ENCODE measurements around the gene PRIM1. TPM values are rescaled to one million over a fixed set of nuclear protein-coding genes. Genes with fewer than 3 reads are reported as not detected.
A peak's percentile ranks its signal among the peaks of the same experiment; 100 is the strongest.

PRIM1 gene
- total and polyA plus RNA-seq, 7 experiments from 2014 or later: 11.5 to 55.1 (median 27.5) TPM

DNA sequence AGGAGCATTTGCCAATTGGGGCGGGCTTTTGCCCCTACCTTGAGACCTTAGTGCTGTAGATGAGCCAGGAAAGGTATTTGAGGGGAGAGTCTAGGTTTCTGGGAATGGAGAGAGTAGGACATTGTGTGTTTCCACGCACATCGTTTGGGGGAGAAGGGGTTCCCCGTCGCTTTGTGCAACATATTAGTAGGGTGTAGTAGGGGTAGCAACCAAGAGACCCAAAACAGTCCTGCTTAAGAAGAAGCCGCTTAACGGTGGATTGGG is 63.3 kb downstream of the PRIM1 start:
- Mint-ChIP-seq H3K27me3 (no peaks in the 10 kb centered on the region), H3K9me3 (peaks cover 0 to 3% (median 0%) of the 10 kb centered on the region in 11 donors), H3K36me3 (peaks cover 0 to 25% (median 15%) of the 10 kb centered on the region in 5 donors), H3K27ac (peak overlapping the region; percentile 95 to 100 (median 99)), H3K4me3 (peak overlapping the region; percentile 97 to 100 (median 100)), H3K4me1 (peaks cover 20 to 40% (median 33%) of the 10 kb centered on the region in 7 donors)
- H3K4me3 ChIP-seq (ENCODE audit: low read length): peak overlapping the region; percentile 80
- no peaks in the 10 kb centered on the region for H3K9me3 ChIP-seq (ENCODE audit: control insufficient read depth in 2 of 3, low read length in 3 of 3)
- ATAC-seq: no peak
- no peak for DNase-seq
- POLR2A ChIA-PET: interaction anchor here (0.6 to 9.0 kb wide), 25 partner anchors 10 to 761 kb away, joined by 3 to 104 read pairs (median 4); partner anchors contain the start of genes ATP5F1B, BAZ2A, NACA and PRIM1
- peaks cover 12 to 19% of the 10 kb centered on the region in 2 donors for H3K4me1 ChIP-seq (ENCODE audit: control insufficient read depth in 2 of 2, insufficient read depth in 2 of 2, low read length in 2 of 2)
- H3K27ac ChIP-seq (ENCODE audit: low read depth, low read length): peak overlapping the region; percentile 98
- intact Hi-C loops (cut with micrococcal nuclease): loop anchor here (1.0 to 5.0 kb wide), 22 partner anchors 22 to 1064 kb away; partner anchors contain the start of genes NACA (in 2 of the 2), SPRYD4 (in 2 of the 2), BAZ2A (in 1 of the 2) and BLOC1S1 (in 1 of the 2)
- H3K27me3 ChIP-seq (ENCODE audit: control insufficient read depth in 2 of 2, insufficient read depth in 2 of 2, low read length in 2 of 2): no peaks in the 10 kb centered on the region
- peaks cover 0 to 7% (median 0%) of the 10 kb centered on the region in 3 experiments for H3K36me3 ChIP-seq (ENCODE audit: control insufficient read depth in 2 of 3, insufficient read depth in 3 of 3, low read length in 3 of 3)
- CTCF ChIA-PET: interaction anchor here (0.7 to 2.7 kb wide), 3 partner anchors 35 to 312 kb away, joined by 3 to 9 read pairs (median 4); no protein-coding TSS in a partner anchor

DNA sequence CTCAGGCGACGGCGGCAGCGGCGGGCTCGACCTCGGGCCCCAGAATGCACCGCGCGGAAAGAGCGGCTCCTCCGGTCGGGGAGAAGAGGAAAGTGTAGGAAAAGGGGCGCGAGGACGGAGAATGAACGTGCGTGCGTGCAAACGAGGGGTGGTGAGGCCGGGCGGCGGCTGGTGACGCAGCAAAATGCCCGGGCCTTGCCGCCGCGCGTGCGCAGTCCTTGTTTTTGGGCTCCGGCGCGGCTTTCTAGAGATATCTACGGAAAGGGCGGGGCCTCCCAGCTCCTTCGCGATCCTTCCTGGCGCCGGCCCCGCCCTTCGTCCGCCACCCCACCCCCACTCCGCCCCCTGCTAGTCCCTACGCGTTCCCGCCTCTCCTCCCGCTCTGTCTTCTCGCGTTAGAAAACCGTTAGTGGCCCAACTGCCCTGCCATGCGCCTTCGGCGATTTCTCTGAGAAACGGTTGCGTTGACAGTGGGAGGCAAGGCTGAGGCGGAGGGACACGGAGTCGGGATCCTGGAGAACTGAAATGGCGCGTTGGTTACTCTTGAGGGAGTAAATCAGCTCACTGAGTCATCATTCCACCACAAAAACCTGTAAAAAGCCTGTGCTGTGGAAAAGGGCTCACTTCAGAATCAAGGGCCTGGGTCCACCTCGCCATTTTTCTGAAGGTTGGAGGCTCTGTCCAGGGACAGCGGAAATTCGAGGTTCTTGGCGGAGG is 63.8 kb downstream of the PRIM1 start, which contains the start of gene PTGES3:
Gene PTGES3 (minus strand): TSS at position 156 of the 717 bp plus-strand sequence. CDS start 285 bp downstream, outside the sequence.
- CTCF ChIA-PET: interaction anchor here (0.8 to 2.7 kb wide), 4 partner anchors 26 to 59 kb away, joined by 3 to 9 read pairs (median 4); partner anchors contain the start of gene NACA
- peak within 1 kb of the TSS; percentile 97 to 100 (median 100) for H3K4me3 Mint-ChIP-seq
- H3K9me3 Mint-ChIP-seq: peaks cover 0 to 3% (median 0%) of the 10 kb centered on the region in 11 donors
- DNase-seq (peak; percentile 95 to 98 (median 98)), ATAC-seq (peak; percentile 87)
- peaks cover 0 to 25% (median 15%) of the 10 kb centered on the region in 5 donors for H3K36me3 Mint-ChIP-seq
- POLR2A ChIA-PET: interaction anchor here (0.6 to 9.0 kb wide), 30 partner anchors 10 to 761 kb away, joined by 3 to 104 read pairs (median 4); partner anchors contain the start of genes ATP5F1B, BAZ2A, NACA and PRIM1
- intact Hi-C loops (cut with micrococcal nuclease): loop anchor here (1.0 to 5.0 kb wide), 22 partner anchors 22 to 1064 kb away; partner anchors contain the start of genes NACA (in 2 of the 2), SPRYD4 (in 2 of the 2), BAZ2A (in 1 of the 2) and BLOC1S1 (in 1 of the 2)
- no peaks in the 10 kb centered on the region for H3K27me3 Mint-ChIP-seq
- Histone ChIP-seq H3K4me1 (ENCODE audit: control insufficient read depth in 2 of 2, insufficient read depth in 2 of 2, low read length in 2 of 2) (peaks cover 12 to 19% of the 10 kb centered on the region in 2 donors), H3K27me3 (ENCODE audit: control insufficient read depth in 2 of 2, insufficient read depth in 2 of 2, low read length in 2 of 2) (no peaks in the 10 kb centered on the region), H3K36me3 (ENCODE audit: control insufficient read depth in 2 of 3, insufficient read depth in 3 of 3, low read length in 3 of 3) (peaks cover 0 to 7% (median 0%) of the 10 kb centered on the region in 3 experiments), H3K4me3 (ENCODE audit: low read length) (peak within 1 kb of the TSS; percentile 80), H3K27ac (ENCODE audit: low read depth, low read length) (peak within 1 kb of the TSS; percentile 98), H3K9me3 (ENCODE audit: control insufficient read depth in 2 of 3, low read length in 3 of 3) (no peaks in the 10 kb centered on the region)
- H3K4me1 Mint-ChIP-seq: peaks cover 20 to 41% (median 34%) of the 10 kb centered on the region in 7 donors
- H3K27ac Mint-ChIP-seq: peak within 1 kb of the TSS; percentile 95 to 100 (median 99)

GRCh38 chr12:56687223-56688128 is 64.6 kb downstream of the PRIM1 start:
- Mint-ChIP-seq H3K27me3 (no peaks in the 10 kb centered on the region), H3K27ac (peak overlapping the region; percentile 95 to 100 (median 99)), H3K4me1 (peaks cover 20 to 48% (median 40%) of the 10 kb centered on the region in 7 donors), H3K4me3 (peak overlapping the region; percentile 97 to 100 (median 100)), H3K9me3 (peaks cover 0 to 3% (median 0%) of the 10 kb centered on the region in 11 donors), H3K36me3 (peaks cover 0 to 25% (median 15%) of the 10 kb centered on the region in 5 donors)
- ATAC-seq (peak; percentile 63), DNase-seq (peak; percentile 39 to 74 (median 67))
- POLR2A ChIA-PET: interaction anchor here (0.6 to 9.0 kb wide), 28 partner anchors 9 to 466 kb away, joined by 3 to 104 read pairs (median 4); partner anchors contain the start of genes ATP5F1B, BAZ2A, NACA and PRIM1
- Histone ChIP-seq H3K27ac (ENCODE audit: low read depth, low read length) (peak overlapping the region; percentile 98), H3K27me3 (ENCODE audit: control insufficient read depth in 2 of 2, insufficient read depth in 2 of 2, low read length in 2 of 2) (no peaks in the 10 kb centered on the region), H3K9me3 (ENCODE audit: control insufficient read depth in 2 of 3, low read length in 3 of 3) (no peaks in the 10 kb centered on the region), H3K36me3 (ENCODE audit: control insufficient read depth in 2 of 3, insufficient read depth in 3 of 3, low read length in 3 of 3) (peaks cover 0 to 7% (median 0%) of the 10 kb centered on the region in 3 experiments), H3K4me3 (ENCODE audit: low read length) (peak overlapping the region; percentile 80), H3K4me1 (ENCODE audit: control insufficient read depth in 2 of 2, insufficient read depth in 2 of 2, low read length in 2 of 2) (peaks cover 19 to 20% of the 10 kb centered on the region in 2 donors)
- CTCF ChIA-PET: interaction anchor here (0.8 to 2.7 kb wide), 4 partner anchors 25 to 58 kb away, joined by 3 to 9 read pairs (median 4); partner anchors contain the start of gene NACA
- intact Hi-C loops (cut with micrococcal nuclease): loop anchor here (1.0 to 5.0 kb wide), 25 partner anchors 15 to 1065 kb away; partner anchors contain the start of genes NACA (in 2 of the 2), SPRYD4 (in 2 of the 2), BAZ2A (in 1 of the 2) and BLOC1S1 (in 1 of the 2)

- Histone ChIP-seq H3K27me3 (ENCODE audit: control insufficient read depth in 2 of 2, insufficient read depth in 2 of 2, low read length in 2 of 2) (no peaks in the 10 kb centered on the region), H3K9me3 (ENCODE audit: control insufficient read depth in 2 of 3, low read length in 3 of 3) (no peaks in the 10 kb centered on the region), H3K27ac (ENCODE audit: low read depth, low read length) (peak overlapping the region; percentile 98), H3K36me3 (ENCODE audit: control insufficient read depth in 2 of 3, insufficient read depth in 3 of 3, low read length in 3 of 3) (peaks cover 0 to 24% (median 0%) of the 10 kb centered on the region in 3 experiments), H3K4me3 (ENCODE audit: low read length) (peak overlapping the region; percentile 72), H3K4me1 (ENCODE audit: control insufficient read depth in 2 of 2, insufficient read depth in 2 of 2, low read length in 2 of 2) (peaks cover 33% of the 10 kb centered on the region in 2 donors)
- Mint-ChIP-seq H3K4me3 (peak overlapping the region; percentile 88 to 100 (median 98)), H3K36me3 (peaks cover 0 to 30% (median 22%) of the 10 kb centered on the region in 5 donors), H3K27me3 (no peaks in the 10 kb centered on the region), H3K4me1 (peaks cover 31 to 68% (median 53%) of the 10 kb centered on the region in 7 donors), H3K9me3 (peaks cover 0 to 3% (median 0%) of the 10 kb centered on the region in 11 donors), H3K27ac (peak overlapping the region; percentile 75 to 100 (median 97))
- no peak for ATAC-seq
- DNase-seq: peak in 1 of 9 donors; percentile 27
- POLR2A ChIA-PET: interaction anchor here (0.7 to 9.0 kb wide), 13 partner anchors 9 to 1259 kb away, joined by 3 to 104 read pairs (median 10); partner anchors contain the start of genes ATP5F1B, BAZ2A and NACA
- intact Hi-C loops (cut with micrococcal nuclease): loop anchor here (1.0 to 5.0 kb wide), 8 partner anchors 39 to 1067 kb away; partner anchors contain the start of genes BLOC1S1 (in 1 of the 2), CDK4 (in 1 of the 2), NACA (in 1 of the 2) and RPL41 (in 1 of the 2)
- CTCF ChIA-PET: interaction anchor here (0.8 to 2.4 kb wide), 4 partner anchors 12 to 115 kb away, joined by 5 to 6 read pairs (median 6); no protein-coding TSS in a partner anchor
Observed at GRCh38 chr12:56684745-56685359, 67.3 kb downstream of the PRIM1 start.

GRCh38 chr12:56682323-56682722 is 69.8 kb downstream of the PRIM1 start:
- Histone ChIP-seq H3K4me1 (ENCODE audit: control insufficient read depth in 2 of 2, insufficient read depth in 2 of 2, low read length in 2 of 2) (peaks cover 45 to 50% of the 10 kb centered on the region in 2 donors), H3K4me3 (ENCODE audit: low read length) (no peak overlapping the region), H3K27ac (ENCODE audit: low read depth, low read length) (no peak overlapping the region), H3K27me3 (ENCODE audit: control insufficient read depth in 2 of 2, insufficient read depth in 2 of 2, low read length in 2 of 2) (no peaks in the 10 kb centered on the region), H3K9me3 (ENCODE audit: control insufficient read depth in 2 of 3, low read length in 3 of 3) (no peaks in the 10 kb centered on the region), H3K36me3 (ENCODE audit: control insufficient read depth in 2 of 3, insufficient read depth in 3 of 3, low read length in 3 of 3) (peaks cover 0 to 20% (median 0%) of the 10 kb centered on the region in 3 experiments)
- H3K27ac Mint-ChIP-seq: peak overlapping the region; percentile 69 to 97 (median 86)
- H3K36me3 Mint-ChIP-seq: peaks cover 0 to 30% (median 23%) of the 10 kb centered on the region in 5 donors
- no peaks in the 10 kb centered on the region for H3K27me3 Mint-ChIP-seq
- peak overlapping the region; percentile 44 to 99 (median 64) for H3K4me3 Mint-ChIP-seq
- H3K9me3 Mint-ChIP-seq: peaks cover 0 to 2% (median 0%) of the 10 kb centered on the region in 11 donors
- peaks cover 41 to 83% (median 66%) of the 10 kb centered on the region in 7 donors for H3K4me1 Mint-ChIP-seq
- intact Hi-C loops (cut with micrococcal nuclease): no loop called here
- ChIA-PET CTCF (interaction anchor here (0.7 to 1.5 kb wide), 3 partner anchors 15 to 344 kb away, joined by 3 to 5 read pairs (median 3); no protein-coding TSS in a partner anchor), POLR2A (interaction anchor here (0.6 to 9.0 kb wide), 5 partner anchors 37 to 312 kb away, joined by 4 to 103 read pairs (median 6); partner anchors contain the start of genes ATP5F1B and BAZ2A)
- no peak for DNase-seq
- no peak for ATAC-seq
